GM18507 (cell line): ENCODE measurements around the gene IGFBPL1.

Experiments used
- DNase-seq: peaks from one replicate; pipeline ENCODE4 v3.0.0; 2011; ENCODE audit warnings: low read depth; ENCODE audit not compliant: insufficient read length; ENCODE audit errors: extremely low spot score
- FAIRE-seq: peaks from 2 replicates; lab custom pipeline; 2011; peaks lifted over from hg19 to GRCh38; lab: Jason Lieb, UNC

Gene IGFBPL1

GRCh38 chr9:38434853-38435252 lies 10.6 kb upstream of the IGFBPL1 start:
- no peak for DNase-seq
- no peak for FAIRE-seq

- FAIRE-seq (no peak), DNase-seq (no peak)
Observed at GRCh38 chr9:38434365-38434764, 10.1 kb upstream of the IGFBPL1 start.

- peak; percentile 78 for FAIRE-seq
- no peak for DNase-seq
Observed at GRCh38 chr9:38432922-38433510, 8.8 kb upstream of the IGFBPL1 start.

DNA sequence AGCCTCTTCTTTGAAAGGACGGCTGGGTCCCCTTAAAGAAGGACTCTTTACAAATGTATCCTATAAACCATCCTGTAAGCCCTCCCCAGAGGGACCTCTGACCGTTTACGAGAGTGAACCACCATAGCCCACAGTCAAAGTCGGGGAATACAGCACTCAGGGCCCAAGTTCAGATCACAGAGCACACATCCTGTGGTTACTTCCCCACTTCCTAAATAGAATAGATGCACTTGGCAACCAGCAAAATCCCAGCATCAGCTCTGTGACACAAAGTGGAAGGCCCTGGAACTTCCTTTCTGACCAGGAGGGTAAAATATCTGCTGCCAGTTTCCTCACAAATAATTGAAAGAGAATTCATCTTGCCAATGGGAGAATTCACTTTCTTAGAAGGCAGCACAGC lies 6.9 kb upstream of the IGFBPL1 start:
- FAIRE-seq (peak; percentile 15), DNase-seq (no peak)

- no peak for FAIRE-seq
- no peak for DNase-seq
Observed at GRCh38 chr9:38428062-38428461, 3.8 kb upstream of the IGFBPL1 start.

DNA sequence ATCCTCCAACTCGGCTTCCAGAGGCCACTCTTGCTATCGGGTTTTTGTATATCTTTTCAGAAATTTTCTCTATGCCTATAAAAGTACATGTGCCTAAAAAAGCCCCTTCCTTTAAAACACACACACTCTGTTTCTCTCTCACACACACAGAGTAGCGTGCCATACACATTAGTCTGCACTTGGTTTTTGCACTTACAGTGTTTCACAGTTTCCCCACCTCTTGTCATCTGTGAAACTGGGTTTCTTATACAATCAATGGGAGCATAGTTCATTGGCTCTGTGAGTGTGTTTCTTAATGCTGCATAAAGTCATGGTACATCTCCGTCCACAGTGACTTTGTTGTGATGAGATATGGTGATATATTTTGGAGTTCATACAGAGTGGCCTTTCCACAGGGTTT lies 664 bp upstream of the IGFBPL1 start:
- no peak for DNase-seq

GRCh38 chr9:38423273-38423972 lies 831 bp downstream of the IGFBPL1 start:
- no peak for FAIRE-seq
- no peak for DNase-seq

More for the DNA sequence above, 664 bp upstream of the IGFBPL1 start:
- FAIRE-seq: no peak

DNA sequence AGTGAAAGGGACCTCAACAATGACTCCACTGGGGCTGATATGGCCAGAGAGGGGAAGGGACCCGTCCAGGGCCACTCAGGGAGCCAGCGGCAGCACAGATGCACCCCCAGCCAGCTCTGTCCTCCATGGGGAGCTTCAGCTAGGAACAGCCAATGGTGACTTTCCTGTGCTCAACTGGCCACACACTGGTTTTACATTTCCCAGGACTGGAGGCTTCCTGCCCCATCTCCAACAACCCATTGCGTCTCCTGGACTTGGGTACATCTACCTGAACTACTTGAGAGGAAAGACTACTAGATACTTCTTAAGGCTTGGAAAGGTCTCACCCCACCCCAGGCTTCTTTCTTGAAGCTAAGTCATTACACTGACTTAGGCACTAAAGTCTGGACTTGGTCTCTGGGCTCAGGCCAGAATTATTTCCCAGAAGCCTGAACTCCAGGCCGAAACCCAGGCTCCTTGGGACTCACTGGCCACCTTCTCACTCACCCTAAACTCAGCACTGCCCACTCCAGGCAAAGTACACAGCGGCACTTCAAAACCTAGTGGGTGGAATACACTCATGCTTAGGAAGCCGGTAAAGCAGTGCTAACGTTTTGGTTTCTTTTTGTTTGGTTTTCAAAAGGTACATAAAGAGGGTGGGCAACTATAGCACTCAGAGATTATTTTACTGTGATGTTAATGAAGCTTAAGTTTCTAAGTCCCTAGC lies 1.5 kb downstream of the IGFBPL1 start:
- DNase-seq (no peak), FAIRE-seq (no peak)

GRCh38 chr9:38421498-38422211 lies 2.6 kb downstream of the IGFBPL1 start:
- FAIRE-seq: no peak
- DNase-seq: no peak

- FAIRE-seq: no peak
Observed at GRCh38 chr9:38419181-38419580, 5.1 kb downstream of the IGFBPL1 start.

DNA sequence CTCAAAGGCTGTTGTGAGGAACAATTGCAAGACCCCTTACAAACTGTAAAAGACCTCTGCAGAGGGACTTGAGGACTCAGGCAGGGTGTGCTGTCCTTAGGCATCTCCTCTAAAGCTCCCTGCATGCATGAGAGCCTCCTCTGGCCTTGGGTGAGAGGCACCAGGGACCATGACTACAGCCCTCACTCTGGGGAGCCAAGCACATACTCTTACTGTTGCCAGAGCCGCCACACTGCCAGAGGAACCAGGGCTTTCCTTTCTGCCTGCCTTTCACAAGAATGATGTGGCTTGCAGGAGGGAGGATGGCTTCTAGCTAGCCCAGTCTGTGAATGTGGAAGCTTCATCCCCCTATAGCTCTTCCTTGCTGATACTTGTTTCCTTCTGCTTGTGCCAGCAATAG lies 5.9 kb downstream of the IGFBPL1 start:
- no peak for DNase-seq
- FAIRE-seq: no peak

More at GRCh38 chr9:38419181-38419580, 5.1 kb downstream of the IGFBPL1 start:
- DNase-seq: no peak

DNA sequence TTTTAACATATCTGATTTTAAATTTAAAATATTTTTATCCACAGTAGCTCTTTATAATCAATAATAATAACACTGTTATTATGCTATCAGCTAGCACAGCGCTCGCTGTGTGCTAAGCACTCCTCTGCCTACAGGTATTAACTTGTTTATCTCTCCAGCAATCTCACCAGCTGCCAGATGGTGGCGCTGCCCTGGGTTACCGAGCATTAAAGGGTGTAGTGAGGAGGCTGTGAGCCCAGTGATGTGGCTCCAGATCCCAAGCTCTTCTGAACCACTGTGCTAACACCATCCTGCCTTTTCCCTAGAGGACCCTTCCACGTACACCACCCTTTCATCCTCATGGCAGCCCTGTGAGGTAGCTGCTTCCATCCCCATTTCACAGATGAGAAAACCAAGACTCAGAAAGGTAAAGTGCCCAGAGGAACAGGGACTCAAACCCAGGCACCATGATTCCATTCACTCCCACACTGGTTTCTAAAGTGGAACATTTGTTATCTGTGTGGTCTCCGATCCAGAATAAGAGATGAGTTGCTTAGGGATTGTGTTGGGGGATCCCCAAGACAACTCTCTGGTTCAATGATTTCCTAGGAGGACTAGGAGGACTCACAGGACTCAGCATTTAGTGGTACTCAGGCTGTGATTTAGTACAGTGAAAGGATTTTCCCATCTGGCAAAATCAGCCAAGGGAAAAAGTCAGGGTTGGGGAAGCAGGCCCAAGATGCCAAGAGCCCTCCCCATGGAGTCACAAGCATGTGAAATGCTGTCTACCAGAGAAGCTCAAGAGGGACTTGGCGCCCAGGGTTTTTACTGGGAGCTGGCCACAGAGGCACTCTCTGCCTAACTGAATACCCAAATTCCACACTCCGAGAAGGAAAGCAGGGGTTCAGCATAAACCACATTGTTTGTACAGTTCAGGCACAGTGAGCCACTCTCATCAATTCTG lies 7.0 kb downstream of the IGFBPL1 start:
- DNase-seq (no peak), FAIRE-seq (no peak)

DNA sequence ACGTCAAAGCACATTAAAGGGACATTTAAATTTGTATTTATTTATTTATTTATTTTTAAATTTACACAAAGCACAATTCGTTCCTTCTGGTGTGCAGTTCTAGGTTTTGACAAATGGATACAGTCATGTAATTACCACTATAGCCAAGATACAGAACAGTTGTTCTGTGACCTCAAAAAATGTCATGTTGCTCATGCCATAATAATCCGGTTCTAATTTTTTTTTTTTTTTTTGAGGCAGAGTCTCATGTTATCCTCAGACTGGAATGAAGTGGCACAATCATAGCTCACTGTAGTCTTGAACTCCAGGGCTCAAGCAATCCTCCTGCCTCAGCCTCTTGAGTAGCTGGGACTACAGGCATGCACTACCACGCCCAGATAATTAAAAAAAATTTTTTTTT lies 7.8 kb downstream of the IGFBPL1 start:
- no peak for DNase-seq
- FAIRE-seq: no peak

DNA sequence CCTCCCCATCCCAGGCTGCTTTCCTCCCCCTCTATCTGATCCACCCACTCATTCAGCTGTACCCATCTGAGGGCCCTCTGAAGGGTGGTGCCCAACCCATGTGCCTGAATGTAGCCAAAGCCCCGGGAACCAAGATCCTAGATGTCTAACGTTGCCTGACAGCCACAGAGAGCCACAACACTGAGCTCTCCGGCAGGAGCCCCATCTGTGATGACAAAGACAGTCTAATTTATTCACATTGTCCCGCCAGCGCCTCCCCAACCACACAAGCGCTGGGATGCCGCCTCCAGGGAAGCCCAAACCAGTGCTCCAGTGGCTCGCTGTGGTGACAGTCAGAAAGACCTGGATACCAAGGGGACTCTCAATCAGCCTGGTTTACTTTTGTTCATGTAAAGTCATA lies 8.4 kb downstream of the IGFBPL1 start:
- FAIRE-seq (no peak), DNase-seq (no peak)

GRCh38 chr9:38414040-38414723 lies 10.1 kb downstream of the IGFBPL1 start:
- DNase-seq (no peak), FAIRE-seq (no peak)

DNA sequence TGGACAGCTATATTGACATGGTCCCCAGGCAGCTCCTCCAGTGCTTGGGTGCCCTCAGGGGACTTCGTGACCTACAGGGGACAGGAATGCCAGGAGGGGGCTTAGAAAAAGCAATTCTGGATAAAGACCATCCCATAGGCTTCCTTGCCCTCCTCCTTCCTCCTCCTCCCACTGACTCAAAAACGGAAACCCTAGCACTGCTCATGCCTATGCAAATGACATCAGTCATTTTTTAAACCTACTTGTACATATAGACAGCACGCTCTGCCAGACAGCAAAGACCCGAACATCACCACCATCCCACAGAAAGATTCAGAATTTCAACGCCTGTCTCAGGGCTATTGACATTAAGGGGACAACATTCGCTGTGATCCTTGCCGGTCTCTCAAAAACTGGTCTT lies 11.0 kb downstream of the IGFBPL1 start:
- no peak for FAIRE-seq
- no peak for DNase-seq

DNA sequence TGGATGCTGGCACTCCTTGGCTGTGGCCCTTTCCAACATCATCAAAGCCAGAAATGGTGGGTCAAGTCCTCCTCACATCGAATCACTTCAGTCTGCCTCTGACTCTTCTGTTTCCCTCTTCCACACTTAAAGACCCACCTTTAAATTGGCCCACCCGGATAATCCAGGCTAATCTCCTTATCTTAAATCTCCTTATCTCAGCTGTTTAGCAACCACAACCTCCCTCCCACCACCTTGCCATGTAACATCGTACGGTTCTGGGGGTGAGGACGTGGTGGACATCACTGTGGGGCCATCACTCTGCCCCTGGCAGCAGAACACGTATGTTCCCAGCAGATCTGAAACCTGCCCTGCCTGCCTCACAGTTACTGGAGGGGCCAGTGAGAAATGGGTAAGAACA lies 11.5 kb downstream of the IGFBPL1 start:
- no peak for FAIRE-seq
- no peak for DNase-seq

- FAIRE-seq (peak; percentile 24), DNase-seq (no peak)
Observed at GRCh38 chr9:38408719-38409118, 15.5 kb downstream of the IGFBPL1 start.
